H1 (cell line): ENCODE data around the gene SMIM5. TPM values are rescaled to one million over a fixed set of nuclear protein-coding genes. Genes with fewer than 3 reads are reported as not detected.

ENCODE experiments used
- CTCF ChIA-PET: fragments of 300-600 bp; sonication (Branson Sonifier 250); formaldehyde crosslinking; loops from one replicate; lab custom pipeline; 2021; ENCODE audit not compliant: partially characterized antibody; lab: Charles Lee
- POLR2A ChIA-PET: fragments of 300-600 bp; sonication (Branson Sonifier 250); formaldehyde crosslinking; loops from one replicate; lab custom pipeline; 2021; ENCODE audit warnings: inconsistent platforms; ENCODE audit not compliant: partially characterized antibody; lab: Charles Lee
- DNase-seq, 2 experiments: peaks; one replicate each; pipeline versions ENCODE4 v3.0.0 to v3.0.0-alpha.2; 2010 to 2022; ENCODE audit warnings: low spot score in 2 of 2, low read depth in 1 of 2, mixed read lengths in 1 of 2
- FAIRE-seq: peaks from 2 replicates; lab custom pipeline; 2011; peaks lifted over from hg19 to GRCh38; lab: Jason Lieb, UNC
- H2AFZ ChIP-seq: 2 replicates; pipeline ENCODE4 v1.8.1; 2012; ENCODE audit warnings: low read length, inconsistent platforms
- H2AK5ac ChIP-seq: 2 replicates; pipeline ENCODE4 v1.6.1; 2013; ENCODE audit warnings: low read depth, low read length
- H2BK120ac ChIP-seq: replicated peaks from 2 replicates; pipeline ENCODE3; 2013; ENCODE audit warnings: low read depth, low read length, inconsistent platforms
- H2BK12ac ChIP-seq: 2 replicates; pipeline ENCODE4 v1.6.1; 2013; ENCODE audit warnings: low read depth, low read length
- H2BK15ac ChIP-seq: 2 replicates; pipeline ENCODE4 v1.6.1; 2013; ENCODE audit warnings: low read length
- H2BK20ac ChIP-seq: 2 replicates; pipeline ENCODE4 v1.6.1; 2013; ENCODE audit warnings: low read length
- H2BK5ac ChIP-seq: 2 replicates; pipeline ENCODE4 v1.6.1; 2013; ENCODE audit warnings: low read depth, low read length
- H3K14ac ChIP-seq: 2 replicates; pipeline ENCODE4 v1.6.1; 2013; ENCODE audit warnings: inconsistent platforms; ENCODE audit not compliant: insufficient read length
- H3K18ac ChIP-seq: 2 replicates; pipeline ENCODE4 v1.6.1; 2013; ENCODE audit warnings: low read length; ENCODE audit errors: extremely low read depth
- H3K23ac ChIP-seq: 2 replicates; pipeline ENCODE4 v1.6.1; 2013; ENCODE audit warnings: inconsistent platforms; ENCODE audit not compliant: insufficient read length
- H3K23me2 ChIP-seq: 2 replicates; pipeline ENCODE4 v1.6.1; 2013; ENCODE audit warnings: low read depth, low read length
- H3K27ac ChIP-seq: 2 replicates; pipeline ENCODE4 v1.6.1; 2011; ENCODE audit warnings: low read depth, low read length, inconsistent platforms
- H3K27me3 ChIP-seq, 4 experiments: replicated peaks in 1 of 4; 1 replicate in 1 of 4; 2 replicates in 3 of 4; pipeline versions ENCODE4 v1.6.1 to v1.8.1; 2011 to 2013; ENCODE audit warnings: low read length in 3 of 4, mild to moderate bottlenecking in 3 of 4, inconsistent platforms in 2 of 4, mixed read lengths in 2 of 4, moderate library complexity in 1 of 4; ENCODE audit not compliant: control insufficient read depth in 3 of 4, insufficient read depth in 3 of 4; ENCODE audit errors: extremely low read depth in 1 of 4
- H3K36me3 ChIP-seq, 4 experiments: 2 replicates each; pipeline versions ENCODE4 v1.6.1 to v1.8.1; 2011 to 2013; ENCODE audit warnings: mild to moderate bottlenecking in 4 of 4, low read length in 3 of 4, moderate library complexity in 2 of 4, control low read depth in 1 of 4, inconsistent platforms in 1 of 4; ENCODE audit not compliant: insufficient read depth in 4 of 4, control insufficient read depth in 2 of 4
- H3K4ac ChIP-seq: replicated peaks from 2 replicates; pipeline ENCODE3; 2013; ENCODE audit warnings: low read length, low read depth, mixed read lengths, inconsistent platforms; ENCODE audit not compliant: insufficient read length
- H3K4me1 ChIP-seq, 4 experiments: replicated peaks in 1 of 4; 1 replicate in 1 of 4; 2 replicates in 3 of 4; pipeline versions ENCODE4 v1.6.1 to v1.8.1; 2011 to 2013; ENCODE audit warnings: low read length in 3 of 4, inconsistent platforms in 2 of 4, mixed read lengths in 1 of 4; ENCODE audit not compliant: insufficient read depth in 4 of 4, control insufficient read depth in 3 of 4
- H3K4me2 ChIP-seq, 2 experiments: 2 replicates each; pipeline versions ENCODE4 v1.6.1 to v1.8.1; 2011 to 2013; ENCODE audit warnings: low read depth in 2 of 2, low read length in 2 of 2, control low read depth in 1 of 2, inconsistent platforms in 1 of 2, mild to moderate bottlenecking in 1 of 2; ENCODE audit not compliant: insufficient read depth in 1 of 2
- H3K4me3 ChIP-seq, 4 experiments: fragments of 200-600, 300-600 bp in 1 of 4; sonication (generic), shearing (Covaris generic), sonication (Bioruptor Twin) in 1 of 4; 2 replicates each; pipeline versions ENCODE4 v1.5.1 to v1.8.1; 2011 to 2016; ENCODE audit warnings: low read length in 4 of 4, low read depth in 3 of 4, control low read depth in 2 of 4, inconsistent platforms in 2 of 4, mild to moderate bottlenecking in 2 of 4, mixed read lengths in 1 of 4, moderate library complexity in 1 of 4; ENCODE audit not compliant: insufficient read depth in 2 of 4; ENCODE audit errors: extremely low read depth in 1 of 4
- H3K56ac ChIP-seq: replicated peaks from 2 replicates; pipeline ENCODE3; 2013; ENCODE audit warnings: low read depth, mild to moderate bottlenecking, mixed read lengths, low read length, inconsistent platforms; ENCODE audit not compliant: insufficient read length
- H3K79me1 ChIP-seq: 2 replicates; pipeline ENCODE4 v1.6.1; 2013; ENCODE audit warnings: low read depth, low read length, control low read depth
- H3K79me2 ChIP-seq, 2 experiments: 2 replicates each; pipeline versions ENCODE4 v1.6.1 to v1.8.1; 2012 to 2013; ENCODE audit warnings: low read length in 2 of 2, mild to moderate bottlenecking in 2 of 2, inconsistent platforms in 1 of 2; ENCODE audit not compliant: insufficient read depth in 2 of 2, control insufficient read depth in 1 of 2
- H3K9ac ChIP-seq, 4 experiments: replicated peaks in 1 of 4; 1 replicate in 1 of 4; 2 replicates in 3 of 4; pipeline versions ENCODE4 v1.6.1 to v1.8.1; 2011 to 2013; ENCODE audit warnings: low read depth in 3 of 4, low read length in 3 of 4, control low read depth in 2 of 4, mild to moderate bottlenecking in 2 of 4, moderate library complexity in 2 of 4, inconsistent platforms in 1 of 4; ENCODE audit errors: extremely low read depth in 1 of 4
- H3K9me3 ChIP-seq, 2 experiments: 2 replicates each; pipeline versions ENCODE4 v1.6.1 to v1.8.1; 2012 to 2013; ENCODE audit warnings: mild to moderate bottlenecking in 2 of 2, moderate library complexity in 2 of 2, control low read depth in 1 of 2, inconsistent platforms in 1 of 2, low read depth in 1 of 2, low read length in 1 of 2, mixed read lengths in 1 of 2; ENCODE audit not compliant: insufficient read depth in 2 of 2
- H4K20me1 ChIP-seq, 2 experiments: replicated peaks in 1 of 2; 2 replicates each; pipeline versions ENCODE3 to v1.8.1; 2011 to 2013; ENCODE audit warnings: inconsistent platforms in 2 of 2, low read length in 2 of 2, mild to moderate bottlenecking in 1 of 2; ENCODE audit not compliant: insufficient read depth in 2 of 2, control insufficient read depth in 1 of 2
- H4K5ac ChIP-seq: 2 replicates; pipeline ENCODE4 v1.6.1; 2013; ENCODE audit warnings: low read length, low read depth, mixed read lengths, inconsistent platforms; ENCODE audit not compliant: insufficient read length
- H4K8ac ChIP-seq: 2 replicates; pipeline ENCODE4 v1.8.0; 2013; ENCODE audit warnings: mild to moderate bottlenecking, moderate library complexity, low read length, inconsistent platforms; ENCODE audit not compliant: insufficient read depth; ENCODE audit errors: extremely low read depth
- H4K91ac ChIP-seq: replicated peaks from 2 replicates; pipeline ENCODE3; 2013; ENCODE audit warnings: low read length, mixed read lengths, inconsistent platforms; ENCODE audit not compliant: insufficient read length
- CREB1 ChIP-seq: IDR thresholded peaks from 2 replicates; pipeline ENCODE4 v1.6.1; 2012; ENCODE audit warnings: inconsistent platforms
- JUN ChIP-seq: IDR thresholded peaks from 2 replicates; pipeline ENCODE4 v1.6.1; 2011; ENCODE audit warnings: low read depth, mild to moderate bottlenecking, improper control_type of control experiment, low read length
- KDM1A ChIP-seq: fragments of 200-600, 300-600 bp; sonication (generic); IDR thresholded peaks from 2 replicates; pipeline ENCODE4 v1.7.1; 2016; ENCODE audit warnings: mild to moderate bottlenecking, low read length, borderline replicate concordance
- RAD21 ChIP-seq, 2 experiments: IDR thresholded peaks in 1 of 2; conservative IDR thresholded peaks in 1 of 2; 2 replicates each; pipeline ENCODE4 v1.6.1; 2011; ENCODE audit warnings: low read depth in 2 of 2, low read length in 2 of 2, improper control_type of control experiment in 1 of 2, inconsistent platforms in 1 of 2, mild to moderate bottlenecking in 1 of 2, moderate library complexity in 1 of 2
- TAF1 ChIP-seq: IDR thresholded peaks from 2 replicates; pipeline ENCODE4 v1.6.1; 2011; ENCODE audit warnings: mild to moderate bottlenecking, low read depth, low read length
- YY1 ChIP-seq: IDR thresholded peaks from 2 replicates; pipeline ENCODE4 v1.6.1; 2011; ENCODE audit warnings: low read depth, mild to moderate bottlenecking, low read length
- WGBS, 2 experiments: shearing (Covaris generic) in 1 of 2; methylation state at CpG; one replicate each; pipeline versions ENCODE4 v1.1.6 to v1.1.7; 2013 to 2015; ENCODE audit warnings: low lambda C conversion rate in 2 of 2, mixed read lengths in 2 of 2, inconsistent platforms in 1 of 2, low coverage in 1 of 2, missing lambda C conversion rate in 1 of 2; ENCODE audit not compliant: insufficient replicate concordance in 2 of 2, insufficient coverage in 1 of 2, insufficient read length in 1 of 2; ENCODE audit errors: extremely low coverage in 1 of 2, missing lambda C conversion rate in 1 of 2; 5-methylcytosine and 5-hydroxymethylcytosine counted together
- polyA plus RNA-seq, 7 experiments: library from polyadenylated mRNA; depleted of rRNA in 3 of 7; stranded (reverse) in 5 of 7; unstranded in 2 of 7; fragments of >200 nt in 5 of 7; fragments of 200-250 nt in 2 of 7; gene quantifications; 1 replicate in 5 of 7; 2 replicates in 1 of 7; 4 replicates in 1 of 7; pipeline versions ENCODE4 v1.2.1 to v1.2.3, GENCODE V29; 2011 to 2013; ENCODE audit warnings: missing spikeins in 2 of 7, mixed read lengths in 2 of 7
- total RNA-seq: library from RNA; stranded (reverse); fragmentation: NEBNext Ultra II Directional; extraction: Animal tissue kit (Norgen Biotek cat#: 25700); gene quantifications from 2 replicates; pipeline ENCODE4 v1.2.1, GENCODE V29; 2021
- TF ChIP-seq, protein P1 (sequence below), 3 experiments: IDR thresholded peaks; 1 replicate in 2 of 3; 2 replicates in 1 of 3; pipeline versions ENCODE4 v1.5.1 to v1.6.1; 2011; ENCODE audit warnings: low read length in 3 of 3, mild to moderate bottlenecking in 3 of 3, inconsistent platforms in 2 of 3, low read depth in 1 of 3, moderate library complexity in 1 of 3; ENCODE audit not compliant: insufficient read depth in 1 of 3; ENCODE audit errors: control extremely low read depth in 1 of 3
- TF ChIP-seq, protein P2 (sequence below): IDR thresholded peaks from 2 replicates; pipeline ENCODE4 v1.6.1; 2012; ENCODE audit warnings: inconsistent platforms

The SMIM5 gene
- total and polyA plus RNA-seq, 2 of the 8 experiments (the other 6 are each of a cell fraction or from before 2014, with no cell fraction given) = not detected

DNA sequence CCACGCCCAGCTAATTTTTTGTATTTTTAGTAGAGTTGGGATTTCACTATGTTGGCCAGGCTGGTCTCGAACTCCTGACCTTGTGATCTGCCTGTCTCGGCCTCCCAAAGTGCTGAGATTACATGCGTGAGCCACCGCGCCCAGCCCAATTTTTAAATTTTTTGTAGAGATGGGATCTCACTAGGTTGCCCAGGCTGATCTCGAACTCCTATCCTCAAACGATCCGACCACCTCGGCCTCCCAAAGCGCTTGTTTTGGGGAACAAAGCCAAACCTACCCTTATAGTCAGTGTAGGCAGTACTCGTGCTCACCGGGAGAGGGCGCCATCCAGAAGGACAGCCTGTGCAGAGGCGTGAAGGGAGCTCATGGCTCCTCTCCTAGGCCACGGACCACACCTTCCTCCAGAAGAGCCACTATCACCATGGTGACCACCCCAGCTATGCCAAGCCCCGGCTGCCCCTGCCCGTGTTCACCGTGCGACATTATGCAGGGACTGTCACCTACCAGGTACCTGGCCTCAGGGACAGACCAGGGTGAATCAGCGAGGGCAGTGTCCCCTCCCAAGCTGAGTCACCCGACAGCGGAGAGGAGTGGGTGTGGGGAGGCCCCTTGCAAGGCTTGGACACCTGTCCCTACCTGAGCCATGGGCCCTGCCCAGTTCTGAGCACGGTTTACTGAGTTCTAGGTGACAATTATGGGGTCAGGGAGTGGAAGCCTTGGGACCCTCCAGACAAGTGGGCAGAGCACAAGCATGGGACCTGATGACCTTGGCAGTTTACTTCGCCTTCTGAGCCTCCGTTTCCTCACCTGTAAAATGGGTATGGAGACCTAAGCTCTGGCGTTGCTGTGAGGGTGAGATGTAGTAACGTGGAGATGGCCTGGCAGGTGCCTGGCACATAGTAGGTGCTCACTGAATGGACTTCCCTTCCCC, 31.9 kb upstream of the SMIM5 start:
- POLR2A ChIA-PET = interaction anchor here (0.7 to 3.7 kb wide), 8 partner anchors 11 to 179 kb away, joined by 3 to 19 read pairs (median 4); partner anchors contain the start of genes LLGL2, RECQL5 and SAP30BP
- TF ChIP-seq RAD21 (IDR thresholded peaks at IDR 0.05 in 1 of 2, conservative IDR thresholded peaks at IDR 0.05 in 1 of 2; ENCODE audit: low read depth in 2 of 2, low read length in 2 of 2) = peak; percentile 55 to 71
- TF ChIP-seq YY1 = 0 out of 2 replicates have a peak, but pooled peaks have one; percentile 4
- TF ChIP-seq, protein P1, sequence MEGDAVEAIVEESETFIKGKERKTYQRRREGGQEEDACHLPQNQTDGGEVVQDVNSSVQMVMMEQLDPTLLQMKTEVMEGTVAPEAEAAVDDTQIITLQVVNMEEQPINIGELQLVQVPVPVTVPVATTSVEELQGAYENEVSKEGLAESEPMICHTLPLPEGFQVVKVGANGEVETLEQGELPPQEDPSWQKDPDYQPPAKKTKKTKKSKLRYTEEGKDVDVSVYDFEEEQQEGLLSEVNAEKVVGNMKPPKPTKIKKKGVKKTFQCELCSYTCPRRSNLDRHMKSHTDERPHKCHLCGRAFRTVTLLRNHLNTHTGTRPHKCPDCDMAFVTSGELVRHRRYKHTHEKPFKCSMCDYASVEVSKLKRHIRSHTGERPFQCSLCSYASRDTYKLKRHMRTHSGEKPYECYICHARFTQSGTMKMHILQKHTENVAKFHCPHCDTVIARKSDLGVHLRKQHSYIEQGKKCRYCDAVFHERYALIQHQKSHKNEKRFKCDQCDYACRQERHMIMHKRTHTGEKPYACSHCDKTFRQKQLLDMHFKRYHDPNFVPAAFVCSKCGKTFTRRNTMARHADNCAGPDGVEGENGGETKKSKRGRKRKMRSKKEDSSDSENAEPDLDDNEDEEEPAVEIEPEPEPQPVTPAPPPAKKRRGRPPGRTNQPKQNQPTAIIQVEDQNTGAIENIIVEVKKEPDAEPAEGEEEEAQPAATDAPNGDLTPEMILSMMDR (IDR thresholded peaks at IDR 0.05; ENCODE audit: control extremely low read depth in 1 of 3, insufficient read depth in 1 of 3, low read depth in 1 of 3, low read length in 3 of 3) = peak; percentile 88 to 98 (median 95)
- TF ChIP-seq KDM1A = peak; percentile 85
- 0 out of 2 replicates have a peak, but pooled peaks have one; percentile 45 for TF ChIP-seq CREB1
- TF ChIP-seq, protein P2, sequence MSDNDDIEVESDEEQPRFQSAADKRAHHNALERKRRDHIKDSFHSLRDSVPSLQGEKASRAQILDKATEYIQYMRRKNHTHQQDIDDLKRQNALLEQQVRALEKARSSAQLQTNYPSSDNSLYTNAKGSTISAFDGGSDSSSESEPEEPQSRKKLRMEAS = peak; percentile 81
- no peak for TF ChIP-seq TAF1
- TF ChIP-seq JUN = no peak

More for the DNA sequence above, 31.9 kb upstream of the SMIM5 start:
- H2AK5ac ChIP-seq = no peak overlapping the region
- H3K27ac ChIP-seq = no peak overlapping the region
- H3K18ac ChIP-seq = no peak overlapping the region
- CTCF ChIA-PET = interaction anchor here (0.5 to 59.2 kb wide), 49 partner anchors 10 to 678 kb away, joined by 3 to 2200 read pairs (median 4); partner anchors contain the start of genes MYO15B, RECQL5, SAP30BP and SMIM5
- no peak overlapping the region for H3K23ac ChIP-seq
- FAIRE-seq (peak; percentile 88), DNase-seq (peak; percentile 47 to 97)
- H3K4me3 ChIP-seq = no peak overlapping the region
- no peak overlapping the region for H4K5ac ChIP-seq
- no peak overlapping the region for H2BK12ac ChIP-seq
- H2BK20ac ChIP-seq = no peak overlapping the region
- H3K4me2 ChIP-seq = no peak overlapping the region
- no peak overlapping the region for H3K9ac ChIP-seq
- no peak overlapping the region for H2BK15ac ChIP-seq
- no peak overlapping the region for H4K91ac ChIP-seq
- no peaks in the 10 kb centered on the region for H3K9me3 ChIP-seq
- no peaks in the 10 kb centered on the region for H3K79me1 ChIP-seq
- no peaks in the 10 kb centered on the region for H3K79me2 ChIP-seq
- H4K8ac ChIP-seq = no peak overlapping the region
- no peak overlapping the region for H3K56ac ChIP-seq
- 68% methylated on average over 28 of the region's 28 CpGs; no CpG with 5 or more reads in 1 of the 2 experiments for WGBS, 2 experiments
- no peaks in the 10 kb centered on the region for H3K36me3 ChIP-seq
- no peaks in the 10 kb centered on the region for H3K27me3 ChIP-seq
- no peak overlapping the region for H3K4ac ChIP-seq
- peaks cover 0 to 2% of the 10 kb centered on the region in 2 experiments for H4K20me1 ChIP-seq
- no peak overlapping the region for H2BK120ac ChIP-seq
- H2BK5ac ChIP-seq = peak overlapping the region; percentile 1; the same call in 1 of the 2 replicates
- H3K23me2 ChIP-seq = no peaks in the 10 kb centered on the region
- H3K4me1 ChIP-seq = no peaks in the 10 kb centered on the region; a peak in 1 of 7 replicates
- no peak overlapping the region for H3K14ac ChIP-seq
- H2AFZ ChIP-seq = no peak overlapping the region
